GM19438 (cell line): ENCODE measurements around the gene SPAG16.

Experiments
- ATAC-seq: cut with Tn5 transposase; IDR thresholded peaks from one replicate; pipeline ENCODE4 v1.9.1; 2021; ENCODE audit warnings: low read depth; ENCODE audit not compliant: unreplicated experiment

The SPAG16 gene

DNA sequence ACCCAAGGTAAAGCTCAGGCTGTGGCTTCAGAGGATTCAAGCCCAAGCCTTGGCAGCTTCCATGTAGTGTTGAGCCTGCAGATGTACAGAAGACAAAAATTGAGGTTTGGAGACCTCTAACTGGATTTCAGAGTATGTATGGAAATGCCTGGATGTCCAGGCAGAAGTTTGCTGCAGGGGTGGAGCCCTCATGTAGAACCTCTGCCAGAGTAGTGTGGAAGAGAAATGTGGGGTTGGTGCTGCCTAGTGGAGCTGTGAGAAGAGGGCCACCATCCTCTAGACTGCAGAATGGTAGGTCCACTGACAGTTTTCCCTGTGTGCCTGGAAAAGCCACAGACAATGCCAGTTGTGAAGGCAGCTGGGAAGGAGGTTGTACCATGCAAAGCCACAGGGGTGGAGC is 239.9 kb downstream of the SPAG16 start:
- no peak for ATAC-seq

DNA sequence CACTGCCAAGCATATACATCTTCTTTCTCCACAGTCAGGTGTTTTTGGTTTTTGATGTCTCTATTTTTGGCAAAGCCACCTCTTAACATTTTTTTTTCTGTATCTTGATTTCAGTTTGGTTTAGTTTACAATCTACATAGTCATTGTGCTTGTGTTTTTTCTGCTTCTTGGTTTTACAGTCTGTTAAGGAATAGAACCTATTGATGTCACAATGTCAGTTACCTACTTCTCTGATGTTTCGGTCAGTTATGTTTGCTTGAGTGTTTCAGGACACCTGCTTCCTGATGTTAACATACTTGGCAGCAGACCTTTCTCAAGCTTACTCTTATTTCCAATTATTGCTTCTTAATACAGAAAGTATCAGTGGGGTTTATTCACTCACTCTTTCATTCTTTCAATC is 253.3 kb downstream of the SPAG16 start:
- peak; percentile 61 for ATAC-seq

DNA sequence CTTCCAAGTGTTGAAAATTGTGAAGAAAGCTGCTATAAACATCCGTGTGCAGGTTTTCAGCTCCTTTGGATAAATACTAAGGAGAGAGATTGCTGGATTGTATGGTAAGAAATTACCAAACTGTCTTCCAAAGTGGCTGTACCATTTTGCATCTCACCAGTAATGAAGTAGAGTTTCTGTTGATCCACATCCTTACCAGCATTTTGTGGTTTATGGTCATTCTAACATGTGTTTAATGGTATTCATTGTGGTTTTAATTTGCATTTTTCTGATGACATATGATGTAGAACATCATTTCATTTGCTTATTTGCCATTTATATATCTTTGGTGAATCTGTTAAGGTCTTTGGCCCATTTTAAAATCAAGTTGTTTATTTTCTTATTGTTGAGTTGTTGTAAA is 260.7 kb downstream of the SPAG16 start:
- no peak for ATAC-seq

DNA sequence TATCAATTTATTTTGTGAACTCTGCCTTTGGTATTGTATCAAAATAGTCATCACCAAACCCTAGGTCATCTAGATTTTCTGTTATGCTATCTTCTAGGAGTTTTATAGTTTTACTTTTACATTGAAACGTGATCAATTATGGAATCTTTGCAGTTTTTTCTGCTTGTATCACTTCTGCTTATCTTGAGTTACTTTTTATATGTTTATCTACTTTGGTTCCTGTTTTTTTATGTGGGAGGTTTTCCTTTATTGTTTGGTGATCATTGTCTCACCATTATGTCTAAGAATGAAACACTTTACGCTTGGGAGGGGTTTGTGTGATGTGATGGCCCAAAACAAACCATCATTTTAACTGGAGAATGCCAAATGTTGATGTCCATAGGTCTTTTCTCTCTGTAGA is 261.2 kb downstream of the SPAG16 start:
- no peak for ATAC-seq

DNA sequence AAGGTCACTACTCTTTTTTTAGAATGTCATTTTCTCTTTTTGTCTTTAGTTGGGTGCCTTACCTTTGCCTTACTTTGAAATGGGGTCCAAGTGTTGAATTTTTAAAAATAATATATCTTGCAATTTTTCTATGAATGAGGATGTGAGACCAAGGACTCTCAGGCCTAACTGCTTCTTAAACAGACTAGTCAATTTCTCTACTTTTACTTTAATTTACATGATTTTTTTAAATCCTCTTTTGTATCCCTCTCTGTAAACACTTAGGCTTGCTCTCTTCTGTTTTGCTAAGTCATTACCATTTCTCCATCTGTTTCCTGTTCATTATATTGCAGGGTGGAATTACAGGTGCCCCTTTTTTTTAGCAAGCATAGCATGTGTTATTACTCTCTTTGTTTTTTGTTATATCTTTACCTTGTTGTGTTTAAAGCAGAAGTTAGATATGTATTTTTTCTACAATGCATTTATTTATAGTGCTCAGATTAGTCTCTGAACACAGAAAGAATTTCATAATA is 261.8 kb downstream of the SPAG16 start:
- no peak for ATAC-seq

DNA sequence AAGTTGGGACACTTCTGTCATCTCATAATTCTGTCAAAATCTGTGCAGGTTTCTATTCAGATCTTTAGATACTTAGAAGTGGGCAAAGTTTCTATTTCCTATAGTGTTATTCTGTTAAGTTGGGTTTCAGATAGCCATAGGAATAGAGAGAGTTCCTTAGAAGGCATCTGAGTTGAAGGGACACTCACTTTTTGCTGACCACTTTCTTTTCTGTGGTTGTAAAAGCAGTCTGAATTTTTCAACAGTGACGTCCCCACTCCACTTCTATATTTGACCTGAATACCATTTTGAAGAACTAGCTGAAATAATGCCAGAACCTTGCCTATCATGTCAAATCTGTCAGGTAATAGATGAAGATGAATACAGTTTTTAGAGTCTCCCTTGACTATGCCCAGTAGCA is 267.3 kb downstream of the SPAG16 start:
- ATAC-seq: no peak

DNA sequence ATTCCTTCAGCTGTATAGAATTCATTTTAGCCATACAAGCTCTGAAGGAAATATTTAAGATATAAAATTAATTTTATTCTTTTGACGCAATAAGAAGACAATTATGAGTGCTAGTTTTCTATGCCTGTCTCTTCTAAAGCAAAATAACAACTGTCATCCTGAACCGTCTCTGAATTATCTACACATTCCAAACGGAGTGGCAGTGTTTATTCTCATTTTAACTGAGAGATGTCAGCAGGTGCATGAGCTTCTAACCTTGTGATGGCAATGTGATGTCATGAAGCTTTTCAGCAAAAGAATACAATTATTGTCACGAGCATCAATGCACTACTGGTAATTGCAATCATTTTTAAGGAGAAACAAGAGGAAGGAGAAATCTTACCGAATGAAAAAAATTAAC is 274.8 kb downstream of the SPAG16 start:
- ATAC-seq: no peak

DNA sequence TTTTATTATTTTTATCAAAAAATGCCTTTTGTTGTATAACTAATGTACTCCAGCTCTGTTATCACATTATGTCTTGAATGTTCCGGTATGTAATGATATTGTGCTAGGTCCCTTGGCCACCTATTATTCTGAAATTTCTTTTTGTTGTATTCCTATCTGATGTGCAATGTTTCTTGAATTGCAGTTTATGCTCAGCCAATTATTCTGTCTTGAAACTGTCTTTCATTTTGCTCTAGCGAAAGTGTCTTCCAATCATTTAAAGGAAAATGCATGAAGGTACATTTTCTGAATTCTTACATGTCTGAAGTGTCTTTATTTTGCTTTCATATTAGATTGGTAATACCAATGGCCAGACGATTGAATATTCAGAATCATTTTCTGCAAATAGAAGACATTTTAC is 277.5 kb downstream of the SPAG16 start:
- no peak for ATAC-seq

DNA sequence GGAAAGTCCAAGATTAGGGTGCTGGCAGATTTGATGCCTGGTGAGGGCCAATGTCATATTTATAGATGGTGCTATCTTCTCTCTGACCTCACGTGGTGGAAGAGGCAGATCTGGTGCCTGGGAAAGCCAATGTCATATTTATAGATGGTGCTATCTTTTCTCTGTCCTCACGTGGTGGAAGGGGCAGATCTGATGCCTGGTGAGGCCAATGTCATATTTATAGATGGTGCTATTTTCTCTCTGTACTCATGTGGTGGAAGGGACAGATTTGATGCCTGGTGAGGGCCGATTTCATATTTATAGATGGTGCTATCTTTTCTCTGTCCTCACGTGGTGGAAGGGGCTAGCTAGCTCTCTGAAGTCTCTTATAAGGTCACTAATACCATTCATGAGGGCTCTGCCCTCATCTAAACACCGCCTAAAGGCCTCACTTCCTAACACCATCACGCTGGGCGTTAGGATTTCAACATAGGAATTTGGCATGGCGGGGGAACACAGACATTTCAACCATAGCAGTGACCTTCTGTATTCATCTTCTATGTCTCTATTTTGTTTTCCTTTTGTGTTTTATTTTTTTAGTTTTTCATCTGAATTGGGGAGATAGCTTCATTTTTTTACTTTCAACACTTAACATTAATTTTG is 278.4 kb downstream of the SPAG16 start:
- no peak for ATAC-seq

DNA sequence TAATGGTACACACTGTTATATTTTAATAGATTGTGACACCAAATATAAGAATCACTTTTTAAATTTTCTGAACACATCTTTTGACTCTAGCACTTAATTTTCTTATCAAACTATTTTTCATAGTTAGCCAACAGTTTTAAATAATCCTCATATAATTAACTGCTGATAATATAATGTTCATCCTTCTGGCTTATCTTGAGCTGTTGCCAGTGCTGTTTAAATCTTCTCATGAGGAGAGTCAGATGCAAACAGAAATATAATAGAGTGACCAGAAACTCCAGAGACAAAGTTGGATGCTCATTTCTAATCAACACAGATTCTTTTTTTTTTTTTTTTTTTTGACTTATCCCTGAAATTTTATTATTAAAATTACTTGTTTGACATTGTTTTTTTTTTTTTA is 282.6 kb downstream of the SPAG16 start:
- no peak for ATAC-seq

DNA sequence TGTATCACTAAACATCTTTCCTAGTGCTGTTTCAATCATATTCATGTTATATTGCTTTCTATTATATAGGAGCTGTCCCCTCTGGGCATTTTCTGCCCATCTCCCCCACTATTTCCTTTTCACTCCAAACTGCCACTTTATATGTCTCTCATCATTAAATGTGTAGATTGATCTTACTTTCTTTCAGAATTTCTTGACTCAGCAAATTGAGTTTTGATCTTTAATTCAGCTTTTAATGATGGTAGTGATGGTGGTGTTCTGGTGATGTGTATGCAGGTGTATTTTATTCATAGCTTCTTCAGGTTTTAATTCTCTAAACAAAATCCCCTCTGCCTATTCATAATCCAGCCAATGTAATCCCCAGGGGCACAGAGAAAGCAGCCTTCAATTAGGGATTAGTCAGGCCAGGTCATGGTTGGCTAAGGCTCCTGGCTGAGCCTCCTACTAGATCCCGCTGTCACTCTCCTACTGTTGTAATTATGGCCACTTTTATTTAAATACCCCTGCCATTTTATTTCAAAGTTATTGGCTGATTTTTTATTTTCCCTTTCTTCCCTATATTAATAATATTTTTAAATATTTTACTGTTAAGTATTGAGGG is 325.4 kb downstream of the SPAG16 start:
- ATAC-seq: no peak

DNA sequence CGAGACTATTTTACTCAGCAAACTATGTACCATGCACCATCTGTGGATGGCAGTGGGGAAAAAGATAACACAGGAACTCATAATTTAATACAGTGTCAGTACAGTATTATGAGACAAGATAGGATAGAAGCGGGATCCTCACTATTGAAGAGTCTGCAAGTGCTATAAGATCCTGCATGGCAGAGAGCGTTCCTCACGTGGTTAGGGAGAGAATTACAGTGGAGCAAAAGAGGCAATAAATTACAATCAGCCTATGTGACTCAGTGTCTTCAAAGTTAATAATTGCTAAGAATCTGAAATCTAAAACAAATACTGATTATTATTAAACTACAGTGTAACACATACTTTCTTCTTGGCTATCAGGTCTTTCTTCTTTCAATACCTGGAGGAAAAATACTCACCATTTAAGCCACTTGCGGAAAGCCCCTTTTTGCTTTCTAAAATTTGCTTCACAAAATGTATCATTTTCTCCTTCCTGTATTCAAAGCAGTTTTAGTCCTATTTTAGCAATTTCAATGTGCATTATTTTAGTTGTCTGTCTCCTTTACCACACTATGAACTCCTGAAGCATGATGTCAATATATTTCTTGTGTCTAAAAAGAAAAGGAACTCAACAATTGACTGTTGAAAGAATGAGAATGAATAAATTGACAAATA is 342.9 kb downstream of the SPAG16 start:
- ATAC-seq: peak; percentile 62

DNA sequence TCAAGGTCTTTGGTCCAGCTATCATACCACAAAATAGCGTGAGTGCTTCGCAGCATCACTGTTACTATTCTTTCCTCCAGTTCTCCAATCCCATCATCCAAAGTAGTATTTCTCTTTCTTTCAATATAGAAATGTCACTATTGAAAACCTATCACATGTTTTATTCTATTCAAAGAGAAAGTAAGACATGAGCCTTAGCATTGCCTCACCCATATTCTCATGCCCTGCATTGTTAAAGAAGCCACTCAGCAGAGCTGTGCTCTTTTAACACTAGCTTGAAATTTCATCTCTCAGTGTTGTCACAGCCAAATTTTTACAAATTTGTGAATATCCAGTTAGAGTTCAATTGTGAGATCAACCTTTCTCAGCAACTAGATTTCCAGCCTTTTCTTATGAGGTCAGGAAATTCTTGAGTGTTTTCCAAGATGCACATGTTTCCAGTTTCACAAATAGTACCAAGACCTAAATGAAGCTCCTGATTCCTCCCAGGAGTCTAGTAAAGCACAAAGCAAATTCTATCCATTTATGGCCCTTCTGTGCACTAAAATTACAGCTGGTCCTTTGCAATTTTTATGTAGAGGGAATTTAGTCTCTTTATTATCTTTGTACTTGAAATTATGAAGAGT is 343.7 kb downstream of the SPAG16 start:
- ATAC-seq: peak; percentile 32

DNA sequence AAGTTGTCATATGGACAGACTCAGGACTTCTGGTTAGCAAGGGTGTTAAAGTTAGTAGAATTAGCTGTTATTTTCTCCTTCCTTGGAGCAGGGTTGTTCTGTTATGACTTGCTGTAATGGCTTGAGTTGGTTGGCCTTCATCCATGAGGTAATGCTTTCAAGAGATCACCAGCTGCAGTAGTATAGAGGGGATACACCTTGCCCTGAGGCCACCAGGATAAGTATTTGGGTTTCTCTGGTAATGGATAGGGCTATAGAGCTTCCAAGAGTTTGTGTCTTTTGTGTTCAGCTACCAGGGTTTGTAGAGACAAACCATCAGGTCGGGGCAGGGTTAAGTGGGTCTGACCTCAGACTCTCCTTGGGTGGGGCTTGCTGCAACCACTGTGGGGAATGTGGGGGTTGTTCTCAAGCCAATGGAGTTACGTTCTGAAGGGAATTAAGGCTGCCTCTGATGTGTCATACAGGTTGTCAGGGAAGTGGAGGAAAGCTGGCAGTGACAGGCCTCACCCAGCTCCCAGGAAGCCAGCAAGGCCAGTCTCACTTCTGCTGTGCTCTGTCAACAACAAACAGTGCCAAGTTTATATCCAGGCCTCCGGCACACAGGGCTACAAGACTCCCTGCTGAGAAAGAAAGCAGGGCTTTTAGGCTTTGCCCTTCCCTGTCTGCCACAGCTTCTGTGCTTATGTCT is 356.6 kb downstream of the SPAG16 start:
- no peak for ATAC-seq

DNA sequence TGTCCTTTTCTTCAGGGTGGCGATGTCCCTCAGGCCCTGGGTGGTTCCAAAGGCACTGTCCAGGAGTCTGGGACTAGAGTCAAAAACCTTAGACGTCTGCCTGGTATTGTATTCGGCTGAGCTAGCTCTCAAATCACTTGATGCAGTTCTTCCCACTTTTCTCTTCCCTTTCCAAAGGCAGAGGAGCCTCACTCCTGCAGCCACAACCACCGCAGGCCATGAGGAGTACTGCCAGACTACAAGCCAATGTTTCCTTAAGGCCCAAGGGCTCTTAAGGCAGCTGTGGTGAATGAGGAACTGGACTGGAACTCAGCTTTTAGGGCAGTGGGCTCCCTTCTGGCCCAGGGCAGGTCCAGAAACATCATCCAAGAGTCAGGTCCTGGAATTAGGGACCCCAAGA is 360.7 kb downstream of the SPAG16 start:
- ATAC-seq: no peak

DNA sequence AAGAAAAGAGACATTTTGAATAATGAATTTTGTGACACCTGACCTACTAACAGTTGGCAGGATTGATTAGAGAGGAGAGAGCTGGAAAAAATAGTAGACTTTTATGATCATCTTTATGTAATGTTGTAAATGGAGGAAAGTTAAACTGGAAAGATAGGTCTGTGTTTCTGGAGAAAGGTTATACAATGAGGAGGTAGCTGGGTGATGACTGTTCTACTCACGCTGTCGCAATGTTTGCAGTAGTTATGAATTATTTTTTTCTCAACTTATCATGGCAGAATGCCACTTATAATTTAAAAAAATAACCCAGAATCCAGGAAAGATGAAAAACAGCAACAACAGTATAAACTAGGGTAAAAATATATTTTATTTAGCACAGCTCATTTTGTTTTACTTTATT is 364.9 kb downstream of the SPAG16 start:
- ATAC-seq: no peak

DNA sequence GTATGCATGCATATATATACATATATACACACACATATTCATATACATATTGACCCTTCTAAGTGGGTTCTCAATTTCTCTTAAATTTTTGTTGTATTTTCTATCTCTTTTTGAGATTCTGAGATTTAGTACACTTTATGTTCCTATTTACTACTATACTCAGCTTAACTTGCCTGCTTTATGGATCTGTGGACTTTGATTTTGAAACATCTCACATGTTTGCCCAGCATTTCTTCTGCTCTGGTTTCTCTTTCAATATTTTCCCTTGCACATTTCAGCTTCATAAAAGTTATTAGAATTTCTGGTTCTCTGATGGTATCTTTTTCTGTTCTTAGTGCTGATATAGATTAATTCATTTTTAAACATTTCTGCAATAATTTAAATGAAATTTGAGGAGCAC is 380.6 kb downstream of the SPAG16 start:
- no peak for ATAC-seq

DNA sequence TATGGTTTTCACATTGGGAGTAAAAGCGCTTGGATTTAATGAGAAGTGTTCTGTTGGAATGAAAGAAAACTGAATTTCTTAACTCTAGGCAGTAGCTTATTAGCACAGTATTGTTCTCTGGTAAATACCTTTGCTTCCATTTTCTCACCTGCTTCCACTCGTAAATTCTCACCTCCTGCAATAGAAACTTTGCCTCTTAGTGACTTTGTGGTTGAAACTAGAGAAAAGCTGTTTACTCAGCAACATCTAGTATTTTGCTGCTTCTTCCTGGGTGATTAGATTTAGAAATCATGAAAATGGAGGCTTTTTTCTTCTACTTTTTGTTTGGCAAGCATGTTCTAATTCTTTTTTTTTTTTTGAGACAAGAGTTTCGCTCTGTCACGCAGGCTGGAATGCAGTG is 385.4 kb downstream of the SPAG16 start:
- ATAC-seq: no peak

DNA sequence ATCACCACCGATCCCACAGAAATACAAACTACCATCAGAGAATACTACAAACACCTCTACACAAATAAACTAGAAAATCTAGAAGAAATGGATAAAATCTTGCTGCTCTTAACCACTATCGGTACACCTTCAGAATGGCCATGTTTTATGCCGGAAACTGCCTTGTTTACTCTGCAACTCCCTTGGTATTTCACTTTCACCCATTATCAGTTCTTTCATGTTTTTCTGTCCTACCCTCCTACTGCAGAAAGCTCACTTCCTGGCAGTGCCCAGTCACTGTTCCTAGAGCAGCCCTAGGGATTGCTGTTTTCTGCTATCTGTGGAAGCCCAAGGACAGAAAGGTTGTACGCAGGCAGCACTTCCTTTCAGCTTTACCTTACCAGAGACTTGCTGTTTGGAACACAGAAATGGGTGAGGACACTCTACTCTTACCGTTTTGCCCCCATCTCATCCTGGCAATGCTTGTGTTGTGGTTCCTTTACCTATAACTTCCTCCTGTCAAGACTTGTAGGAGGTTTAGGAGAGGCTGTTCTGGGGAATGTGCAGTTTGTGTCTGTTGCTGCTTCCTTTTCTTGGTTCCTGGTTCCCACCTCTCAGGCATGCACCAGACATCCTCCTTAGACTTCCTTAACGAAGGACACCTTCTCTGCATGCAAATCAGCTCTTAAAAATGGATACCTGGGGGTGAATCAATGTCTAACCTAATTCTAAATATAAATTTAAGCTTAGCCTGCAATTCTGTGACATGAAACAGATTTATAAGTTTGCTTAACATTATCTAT is 394.4 kb downstream of the SPAG16 start:
- ATAC-seq: peak; percentile 90

DNA sequence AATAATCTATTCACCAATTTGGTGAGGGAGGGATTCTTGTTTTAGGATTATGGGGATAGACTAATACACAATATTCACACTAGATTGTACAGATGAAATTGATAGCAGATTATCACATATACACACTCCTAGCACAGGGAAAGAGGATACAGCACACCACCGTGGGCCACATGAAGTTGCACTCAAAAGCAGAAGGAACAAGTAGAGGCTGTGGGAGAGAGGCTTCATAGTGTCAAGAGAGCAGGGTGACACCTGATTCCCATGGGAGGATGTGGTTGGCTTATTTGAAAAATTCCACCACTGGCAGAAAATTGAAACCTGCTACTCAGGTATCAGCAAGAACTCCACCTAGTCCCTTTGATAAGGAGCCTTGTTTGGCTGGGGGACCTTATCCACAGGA is 395.6 kb downstream of the SPAG16 start:
- no peak for ATAC-seq
